Gastroesophageal sphincter (tissue), 4 donors: Measurements from ENCODE around the gene ARHGAP26. TPM values are rescaled to one million over a fixed set of nuclear protein-coding genes. Genes with fewer than 3 reads are reported as not detected.
A peak's percentile ranks its signal among the peaks of the same experiment; 100 is the strongest.

ENCODE experiments used
- ATAC-seq: fragments of 150-250 bp; one replicate; pipeline ENCODE4 v1.9.1; 2016; ENCODE audit warnings: mild to moderate bottlenecking, moderate library complexity
- H3K27ac ChIP-seq, 4 donors: fragments of 200-600 bp; sonication (generic) in 3 of 4; 1 replicate in 3 of 4; 2 replicates in 1 of 4; pipeline ENCODE4 v1.5.1; 2016 to 2019
- H3K27me3 ChIP-seq: fragments of 200-600 bp; sonication (generic); one replicate; pipeline ENCODE4 v1.5.1; 2019
- H3K36me3 ChIP-seq, 2 donors: fragments of 200-600 bp; sonication (generic); one replicate each; pipeline ENCODE4 v1.5.1; 2019; ENCODE audit warnings: control low read depth in 1 of 2
- H3K4me1 ChIP-seq, 3 donors: fragments of 200-600 bp; sonication (generic); 1 replicate in 2 of 3; 2 replicates in 1 of 3; pipeline ENCODE4 v1.5.1; 2016 to 2019; ENCODE audit warnings: control low read depth in 2 of 3
- H3K4me3 ChIP-seq, 2 donors: fragments of 200-600 bp; sonication (generic); one replicate each; pipeline ENCODE4 v1.5.1; 2019; ENCODE audit warnings: mild to moderate bottlenecking in 1 of 2, moderate library complexity in 1 of 2
- H3K9me3 ChIP-seq, 3 donors: fragments of 200-600 bp; sonication (generic); one replicate each; pipeline ENCODE4 v1.5.1; 2017 to 2019; ENCODE audit warnings: control low read depth in 2 of 3
- CTCF ChIP-seq, 4 experiments: fragments of 200-600 bp in 2 of 4; fragments of 450-650 bp in 2 of 4; sonication (generic) in 1 of 4; IDR thresholded peaks; one replicate each; pipeline ENCODE4 v1.5.1; 2017 to 2019; ENCODE audit warnings: antibody characterized with exemption in 4 of 4, mild to moderate bottlenecking in 2 of 4, moderate library complexity in 2 of 4
- EP300 ChIP-seq: sonication (generic); formaldehyde crosslinking; IDR thresholded peaks from one replicate; pipeline ENCODE4 v1.6.1; 2017; ENCODE audit warnings: antibody characterized with exemption, mild to moderate bottlenecking
- POLR2A ChIP-seq, 2 donors: fragments of 450-650 bp; IDR thresholded peaks; one replicate each; pipeline ENCODE4 v1.6.1; 2017; ENCODE audit warnings: antibody characterized with exemption in 2 of 2, mild to moderate bottlenecking in 2 of 2, moderate library complexity in 1 of 2
- POLR2AphosphoS5 ChIP-seq: sonication (generic); formaldehyde crosslinking; IDR thresholded peaks from one replicate; pipeline ENCODE4 v1.6.1; 2017; ENCODE audit warnings: antibody characterized with exemption
- WGBS, 2 donors: methylation state at CpG; one replicate each; pipeline ENCODE4 v1.1.5; 2018; ENCODE audit warnings: low coverage in 1 of 2; 5-methylcytosine and 5-hydroxymethylcytosine counted together
- total RNA-seq, 4 donors: library from RNA; depleted of rRNA; stranded (reverse); fragments of >200 nt; gene quantifications; one replicate each; pipeline ENCODE4 v1.1.0, GENCODE V29; 2016

Gene ARHGAP26
- total RNA-seq, 4 donors from 2014 or later = 15.2 to 41.7 (median 31.7) TPM

GRCh38 chr5:143141652-143142051, 371.5 kb downstream of the ARHGAP26 start:
- no peak for ATAC-seq
- Histone ChIP-seq H3K4me3 (no peak overlapping the region), H3K9me3 (no peaks in the 10 kb centered on the region), H3K27me3 (no peaks in the 10 kb centered on the region), H3K4me1 (peaks cover 14 to 54% (median 23%) of the 10 kb centered on the region in 3 donors), H3K27ac (no peak overlapping the region), H3K36me3 (no peaks in the 10 kb centered on the region)
- WGBS, 2 donors = 81 to 85% methylated on average over 3 to 6 of the region's 6 CpGs
- TF ChIP-seq CTCF (IDR thresholded peaks at IDR 0.05) (no peak), POLR2AphosphoS5 (no peak), EP300 (no peak)

GRCh38 chr5:143142596-143143435, 372.6 kb downstream of the ARHGAP26 start:
- no peak overlapping the region for H3K4me3 ChIP-seq
- peaks cover 14 to 66% (median 29%) of the 10 kb centered on the region in 3 donors for H3K4me1 ChIP-seq
- TF ChIP-seq EP300 (no peak), POLR2AphosphoS5 (peak; percentile 75)
- H3K36me3 ChIP-seq = peaks cover 0 to 8% of the 10 kb centered on the region in 2 donors
- 9 to 20% methylated on average over 1 to 8 of the region's 8 CpGs for WGBS, 2 donors
- ATAC-seq = peak; percentile 85
- H3K27me3 ChIP-seq = no peaks in the 10 kb centered on the region
- H3K27ac ChIP-seq = peak overlapping the region; percentile 77 to 82 (median 79)
- no peaks in the 10 kb centered on the region for H3K9me3 ChIP-seq

- peak overlapping the region; percentile 77 to 82 (median 79) for H3K27ac ChIP-seq
- no peaks in the 10 kb centered on the region for H3K9me3 ChIP-seq
- no peak for TF ChIP-seq EP300
- TF ChIP-seq CTCF (IDR thresholded peaks at IDR 0.05) = no peak
- TF ChIP-seq POLR2A (IDR thresholded peaks at IDR 0.05) = no peak
- TF ChIP-seq POLR2AphosphoS5 = no peak
- WGBS, 2 donors = 97 to 100% methylated on average over 3 of the region's 3 CpGs
- no peaks in the 10 kb centered on the region for H3K27me3 ChIP-seq
- no peak overlapping the region for H3K4me3 ChIP-seq
- ATAC-seq = no peak
- peaks cover 14 to 78% (median 31%) of the 10 kb centered on the region in 3 donors for H3K4me1 ChIP-seq
- H3K36me3 ChIP-seq = peaks cover 0 to 12% of the 10 kb centered on the region in 2 donors
Observed at GRCh38 chr5:143143973-143144372, 373.8 kb downstream of the ARHGAP26 start.

- no peak overlapping the region for H3K4me3 ChIP-seq
- no peaks in the 10 kb centered on the region for H3K9me3 ChIP-seq
- H3K36me3 ChIP-seq = peaks cover 0 to 18% of the 10 kb centered on the region in 2 donors
- WGBS, 2 donors = 46 to 59% methylated on average over 5 to 9 of the region's 9 CpGs
- TF ChIP-seq POLR2AphosphoS5 = no peak
- TF ChIP-seq POLR2A (IDR thresholded peaks at IDR 0.05) = no peak
- no peak for TF ChIP-seq CTCF (IDR thresholded peaks at IDR 0.05)
- no peak for TF ChIP-seq EP300
- peaks cover 14 to 74% (median 31%) of the 10 kb centered on the region in 3 donors for H3K4me1 ChIP-seq
- ATAC-seq = no peak
- H3K27me3 ChIP-seq = no peaks in the 10 kb centered on the region
- H3K27ac ChIP-seq = peak overlapping the region; percentile 9 to 81 (median 64)
Observed at GRCh38 chr5:143145243-143146160, 375.3 kb downstream of the ARHGAP26 start.

- Histone ChIP-seq H3K4me3 (no peak overlapping the region), H3K9me3 (no peaks in the 10 kb centered on the region), H3K36me3 (peaks cover 0 to 19% of the 10 kb centered on the region in 2 donors), H3K27ac (peak overlapping the region in 3 of 4 donors; percentile 52 to 81 (median 77)), H3K4me1 (peaks cover 14 to 72% (median 31%) of the 10 kb centered on the region in 3 donors), H3K27me3 (no peaks in the 10 kb centered on the region)
- TF ChIP-seq POLR2A (IDR thresholded peaks at IDR 0.05) = no peak
- peak; percentile 50 for TF ChIP-seq POLR2AphosphoS5
- no peak for ATAC-seq
Observed at GRCh38 chr5:143146161-143146560, 376.0 kb downstream of the ARHGAP26 start.
